Kidney (tissue), 14 donors: Measurements from ENCODE around the gene AOC1. TPM values are rescaled to one million over a fixed set of nuclear protein-coding genes. Genes with fewer than 3 reads are reported as not detected.

Source experiments
- DNase-seq, 5 donors: peaks; one replicate each; pipeline ENCODE4 v3.0.0-alpha.2; 2013 to 2020
- FAIRE-seq: peaks from 2 replicates; lab custom pipeline; 2012; peaks lifted over from hg19 to GRCh38; lab: Jason Lieb, UNC
- H3K27ac ChIP-seq, 2 donors: one replicate each; pipeline ENCODE4 v1.7.0; 2013; ENCODE audit warnings: low read depth in 2 of 2, low read length in 2 of 2, inconsistent platforms in 1 of 2
- H3K27me3 ChIP-seq: one replicate; pipeline ENCODE4 v1.7.1; 2013; ENCODE audit warnings: low read length, inconsistent platforms; ENCODE audit not compliant: control insufficient read depth, insufficient read depth
- H3K36me3 ChIP-seq, 3 donors: one replicate each; pipeline versions ENCODE4 v1.7.0 to v1.7.1; 2013; ENCODE audit warnings: low read length in 3 of 3, control low read depth in 1 of 3, inconsistent platforms in 1 of 3; ENCODE audit not compliant: insufficient read depth in 3 of 3, control insufficient read depth in 2 of 3
- H3K4me1 ChIP-seq, 3 donors: one replicate each; pipeline versions ENCODE4 v1.7.0 to v1.7.1; 2013; ENCODE audit warnings: low read length in 3 of 3, inconsistent platforms in 1 of 3, low read depth in 1 of 3; ENCODE audit not compliant: control insufficient read depth in 2 of 3, insufficient read depth in 2 of 3
- H3K4me3 ChIP-seq, 3 donors: one replicate each; pipeline versions ENCODE4 v1.7.0 to v1.8.1; 2013; ENCODE audit warnings: low read length in 3 of 3, control low read depth in 1 of 3, inconsistent platforms in 1 of 3
- H3K9ac ChIP-seq, 3 donors: one replicate each; pipeline versions ENCODE4 v1.7.0 to v1.7.1; 2013; ENCODE audit warnings: low read length in 3 of 3, control low read depth in 1 of 3, inconsistent platforms in 1 of 3
- H3K9me3 ChIP-seq, 3 donors: one replicate each; pipeline versions ENCODE4 v1.7.0 to v1.7.1; 2013; ENCODE audit warnings: low read length in 3 of 3, control low read depth in 1 of 3, inconsistent platforms in 1 of 3; ENCODE audit not compliant: control insufficient read depth in 2 of 3, insufficient read depth in 1 of 3
- intact Hi-C: fragments of 100-400 bp; cut with DNase I; formaldehyde crosslinking; loops from one replicate; pipeline ENCODE4 v1.11.1; 2022
- polyA plus RNA-seq: library from polyadenylated mRNA; stranded (reverse); fragments of 350-450 nt; fragmentation: Illumina TruSeq; extraction: RNeasy Lipid Tissue Mini Kit (QIAGEN cat#74804); gene quantifications from one replicate; pipeline ENCODE4 v1.2.3, GENCODE V29; 2014; ENCODE audit warnings: low read depth, low replicate concordance; ENCODE audit not compliant: insufficient read depth
- total RNA-seq: library from RNA; stranded (reverse); fragmentation: NEBNext Ultra II Directional; extraction: Animal tissue kit (Norgen Biotek cat#: 25700); gene quantifications from one replicate; pipeline ENCODE4 v1.2.1, GENCODE V29; 2021
- TF ChIP-seq, protein P1 (sequence below): IDR thresholded peaks from 3 replicates; pipeline ENCODE4 v1.5.1; 2012; ENCODE audit warnings: mild to moderate bottlenecking, moderate library complexity, borderline replicate concordance; ENCODE audit not compliant: insufficient read depth; ENCODE audit errors: extremely low read depth
- donor health status: control.
- donor health status: control.
- donor health status: control.
- donor health status: control.
- donor health status: control.
- donor health status: DM: yes; HTN: yes; CAD: no.
- donor health status: Normal renal cell carcinoma (clear cell type).

Gene AOC1
- total and polyA plus RNA-seq, 2 donors from 2014 or later = 99.1 to 170 TPM

GRCh38 chr7:150850273-150850672 is 2.0 kb upstream of the AOC1 start:
- H3K27ac ChIP-seq = no peak overlapping the region
- no peaks in the 10 kb centered on the region for H3K9me3 ChIP-seq
- H3K27me3 ChIP-seq = no peaks in the 10 kb centered on the region
- H3K4me1 ChIP-seq = peaks cover 0 to 14% (median 0%) of the 10 kb centered on the region in 3 donors
- no peak overlapping the region for H3K9ac ChIP-seq
- FAIRE-seq (no peak), DNase-seq (no peak)
- H3K36me3 ChIP-seq = no peaks in the 10 kb centered on the region
- no peak overlapping the region for H3K4me3 ChIP-seq
- intact Hi-C loops = no loop called here
- TF ChIP-seq, protein P1, sequence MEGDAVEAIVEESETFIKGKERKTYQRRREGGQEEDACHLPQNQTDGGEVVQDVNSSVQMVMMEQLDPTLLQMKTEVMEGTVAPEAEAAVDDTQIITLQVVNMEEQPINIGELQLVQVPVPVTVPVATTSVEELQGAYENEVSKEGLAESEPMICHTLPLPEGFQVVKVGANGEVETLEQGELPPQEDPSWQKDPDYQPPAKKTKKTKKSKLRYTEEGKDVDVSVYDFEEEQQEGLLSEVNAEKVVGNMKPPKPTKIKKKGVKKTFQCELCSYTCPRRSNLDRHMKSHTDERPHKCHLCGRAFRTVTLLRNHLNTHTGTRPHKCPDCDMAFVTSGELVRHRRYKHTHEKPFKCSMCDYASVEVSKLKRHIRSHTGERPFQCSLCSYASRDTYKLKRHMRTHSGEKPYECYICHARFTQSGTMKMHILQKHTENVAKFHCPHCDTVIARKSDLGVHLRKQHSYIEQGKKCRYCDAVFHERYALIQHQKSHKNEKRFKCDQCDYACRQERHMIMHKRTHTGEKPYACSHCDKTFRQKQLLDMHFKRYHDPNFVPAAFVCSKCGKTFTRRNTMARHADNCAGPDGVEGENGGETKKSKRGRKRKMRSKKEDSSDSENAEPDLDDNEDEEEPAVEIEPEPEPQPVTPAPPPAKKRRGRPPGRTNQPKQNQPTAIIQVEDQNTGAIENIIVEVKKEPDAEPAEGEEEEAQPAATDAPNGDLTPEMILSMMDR = no peak

GRCh38 chr7:150851492-150852370 is 586 bp upstream of the AOC1 start:
- H3K36me3 ChIP-seq = no peaks in the 10 kb centered on the region
- peak overlapping the region in 1 of 3 donors; percentile 70 for H3K9ac ChIP-seq
- H3K4me1 ChIP-seq = peaks cover 0 to 10% (median 0%) of the 10 kb centered on the region in 3 donors
- H3K9me3 ChIP-seq = no peaks in the 10 kb centered on the region
- H3K27ac ChIP-seq = no peak overlapping the region
- peak overlapping the region in 1 of 3 donors; percentile 78 for H3K4me3 ChIP-seq
- FAIRE-seq (no peak), DNase-seq (no peak)
- TF ChIP-seq, protein P1 = no peak
- no peaks in the 10 kb centered on the region for H3K27me3 ChIP-seq
- intact Hi-C loops = no loop called here

DNA sequence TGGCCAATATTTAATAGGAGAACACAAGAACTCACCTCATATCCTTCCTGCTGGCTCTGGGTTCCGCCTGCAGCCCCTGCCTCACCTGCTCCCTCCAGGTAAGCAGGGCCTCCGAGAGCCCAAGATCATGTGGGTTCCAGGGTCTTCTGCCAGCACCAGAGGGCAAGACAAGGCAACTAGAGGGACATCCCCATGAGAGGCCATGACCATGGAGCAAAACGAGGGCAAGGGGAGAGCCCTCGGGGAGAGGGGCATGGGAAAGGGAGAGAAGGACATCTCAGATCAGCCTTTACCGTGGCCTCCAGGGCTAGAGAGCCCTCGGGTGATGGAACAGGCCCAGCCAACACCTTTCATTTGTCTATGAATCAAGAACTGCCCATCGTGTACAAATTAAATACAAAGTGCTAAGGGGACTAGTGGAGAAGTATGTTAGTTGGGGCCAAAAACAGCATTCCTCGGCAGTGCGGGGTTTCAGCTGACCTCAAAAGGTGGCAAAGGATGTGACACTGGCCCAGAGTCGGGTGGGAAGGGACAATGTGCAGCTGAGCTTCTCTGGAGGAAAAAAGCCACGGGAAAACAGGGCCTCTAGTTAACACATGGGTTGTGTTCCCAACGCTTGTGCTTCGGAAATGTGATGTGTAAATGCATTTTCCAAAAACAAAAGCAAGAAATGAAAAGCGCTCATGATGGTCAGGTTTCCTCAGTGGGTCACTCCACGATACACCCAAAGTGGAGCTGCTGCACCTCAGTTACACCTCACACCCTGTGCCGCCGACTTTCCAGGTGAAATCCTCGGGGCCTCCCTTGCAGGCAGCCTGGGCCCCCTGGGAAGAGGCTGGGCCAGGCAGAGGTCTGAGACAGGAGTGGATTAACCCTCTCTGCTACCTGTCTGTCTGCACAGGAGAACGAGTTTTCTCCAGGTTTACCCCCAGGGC is 2.0 kb downstream of the AOC1 start:
- DNase-seq = peak in 2 of 5 donors; percentile 10 to 22
- H3K27ac ChIP-seq = no peak overlapping the region
- TF ChIP-seq, protein P1 = no peak
- peak overlapping the region in 1 of 3 donors; percentile 46 for H3K4me3 ChIP-seq
- FAIRE-seq = no peak
- no peaks in the 10 kb centered on the region for H3K27me3 ChIP-seq
- intact Hi-C loops = no loop called here
- no peaks in the 10 kb centered on the region for H3K36me3 ChIP-seq
- H3K4me1 ChIP-seq = peaks cover 0 to 10% (median 0%) of the 10 kb centered on the region in 3 donors
- H3K9ac ChIP-seq = no peak overlapping the region
- no peaks in the 10 kb centered on the region for H3K9me3 ChIP-seq
